ENCODE measurements around the gene CASP7.
"Not testable (repeated sequence)": the region's sequence is repeated elsewhere in the genome, so short reads cannot be mapped to it uniquely, and the experiment has no call there.

CASP7 gene

DNA sequence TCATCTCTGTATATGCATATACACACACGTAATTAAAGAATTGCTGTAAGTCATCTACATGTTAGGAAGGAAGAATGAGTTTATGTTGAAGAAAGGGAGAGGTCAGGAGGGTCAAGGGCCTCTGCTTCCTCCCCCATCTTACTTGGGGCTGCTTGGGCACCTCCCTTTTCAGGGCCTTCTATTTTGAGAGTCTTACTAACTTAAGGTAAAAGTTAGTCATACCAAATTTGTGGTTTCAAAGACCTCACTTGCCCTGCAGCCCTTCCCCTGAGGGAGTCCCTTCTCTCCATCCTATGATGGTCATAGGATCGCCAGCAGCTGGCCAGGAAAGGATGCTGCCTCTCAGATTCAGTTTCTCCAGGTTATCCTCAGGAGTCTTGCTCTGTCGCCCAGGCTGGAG, 74.4 kb downstream of the CASP7 start:
- DNase-seq (ENCODE audit: low read depth): no peak

- DNase-seq (ENCODE audit: low read depth): no peak
Observed at GRCh38 chr10:113754768-113755167, 75.1 kb downstream of the CASP7 start.

- no peak for DNase-seq (ENCODE audit: low read depth)
Observed at GRCh38 chr10:113756940-113757543, 77.3 kb downstream of the CASP7 start.

- DNase-seq (ENCODE audit: low read depth): no peak
Observed at GRCh38 chr10:113762083-113762482, 82.4 kb downstream of the CASP7 start.

DNA sequence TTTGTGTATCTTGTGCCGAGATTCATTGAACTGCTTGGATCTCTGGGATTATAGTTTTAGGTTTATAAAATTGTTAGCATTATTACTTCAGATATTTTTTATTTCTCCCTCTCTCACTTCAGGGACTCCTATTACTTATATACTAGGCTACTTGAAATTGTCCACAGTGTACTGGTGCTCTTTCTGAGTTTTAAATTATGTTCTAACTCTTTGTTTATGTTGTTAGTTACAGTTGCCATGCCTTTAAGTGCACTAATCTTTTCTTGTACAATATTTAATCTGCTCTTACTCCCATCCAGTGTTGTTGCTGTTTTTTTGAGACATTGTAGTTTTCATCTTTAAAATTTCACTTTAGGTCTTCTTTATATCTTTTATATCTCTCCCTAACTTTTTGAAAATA, 84.9 kb downstream of the CASP7 start:
- no peak for DNase-seq (ENCODE audit: low read depth)

DNA sequence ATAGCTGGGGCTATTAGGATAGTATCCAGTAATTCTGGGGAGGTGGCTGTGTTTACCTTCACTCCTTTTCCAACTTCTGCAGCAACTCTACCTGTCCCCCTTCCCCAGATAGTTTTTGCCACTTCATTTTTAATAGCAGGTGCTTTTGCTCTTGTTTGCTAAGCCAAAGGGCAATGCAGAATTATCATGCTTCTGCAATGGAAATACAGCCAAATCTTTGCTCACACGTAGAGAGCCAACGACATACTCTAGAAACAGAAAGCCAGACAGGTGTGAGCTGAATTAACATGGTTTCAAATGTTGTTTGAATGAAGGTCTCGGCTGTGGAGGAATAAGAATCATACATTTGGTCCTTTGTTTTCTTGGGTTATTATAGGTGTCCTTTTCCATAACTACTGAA, 86.2 kb downstream of the CASP7 start:
- no peak for DNase-seq (ENCODE audit: low read depth)

- DNase-seq (ENCODE audit: low read depth): no peak
Observed at GRCh38 chr10:113767222-113767621, 87.5 kb downstream of the CASP7 start.

GRCh38 chr10:113770346-113770745, 90.6 kb downstream of the CASP7 start:
- DNase-seq (ENCODE audit: low read depth): no peak

GRCh38 chr10:113771131-113771530, 91.4 kb downstream of the CASP7 start:
- DNase-seq (ENCODE audit: low read depth): not testable (repeated sequence)

DNA sequence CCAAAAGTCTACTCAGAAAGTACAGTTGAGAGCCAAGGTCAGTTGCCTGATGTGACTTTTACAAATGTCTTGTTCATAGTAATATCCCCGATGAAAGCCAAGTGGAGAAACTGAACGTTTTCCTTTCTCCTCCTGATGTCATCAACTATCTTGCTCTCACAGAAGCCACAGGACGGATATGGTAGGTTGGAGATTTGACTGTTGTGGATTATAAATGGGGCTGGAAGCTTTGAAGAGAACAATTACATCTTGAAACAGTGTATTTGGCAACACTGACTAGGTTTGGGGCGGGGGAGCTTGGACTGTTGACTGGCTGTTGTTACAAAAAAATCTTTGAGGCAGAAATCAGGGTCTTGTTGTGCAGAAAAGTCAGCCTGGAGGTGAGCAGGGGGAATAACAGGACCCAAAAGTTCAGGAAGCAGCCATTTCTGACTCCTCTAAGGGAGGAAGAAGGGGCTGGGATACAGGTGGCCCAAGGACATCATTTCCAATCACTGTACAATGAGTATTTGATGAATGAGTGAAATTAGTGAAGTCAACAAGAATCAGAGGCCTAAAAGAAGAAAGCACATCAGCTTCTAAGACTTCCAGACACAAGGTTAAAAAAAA, 96.1 kb downstream of the CASP7 start:
- no peak for DNase-seq (ENCODE audit: low read depth)

DNA sequence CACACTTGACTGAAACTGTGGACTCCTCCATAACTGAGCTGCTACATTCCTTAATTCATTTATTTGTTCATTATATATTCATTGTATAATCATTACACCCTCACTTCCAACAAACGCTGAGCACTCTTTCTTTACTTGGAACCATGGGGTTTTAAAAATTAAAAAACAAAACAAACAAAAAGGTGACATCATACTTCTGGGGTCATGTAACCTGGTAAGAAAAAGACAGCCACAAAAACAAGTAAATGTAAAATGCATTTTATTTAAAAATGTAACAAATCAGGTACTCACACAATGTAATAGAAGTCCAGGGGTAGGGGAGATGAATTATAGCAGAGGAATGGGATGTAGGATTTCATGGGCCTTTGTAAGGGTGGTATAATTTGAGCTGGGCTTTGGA, 96.8 kb downstream of the CASP7 start:
- no peak for DNase-seq (ENCODE audit: low read depth)
